Measurements from ENCODE around the gene CHADL.

Gene CHADL

GRCh38 chr22:41247703-41248102 lies 7.0 kb upstream of the CHADL start:
- TF ChIP-seq CTCF (IDR thresholded peaks at IDR 0.05; ENCODE audit: extremely low read depth, missing control alignments), result no peak
- no peak for DNase-seq (ENCODE audit: low spot score)

- DNase-seq (ENCODE audit: low spot score), result no peak
- TF ChIP-seq CTCF (IDR thresholded peaks at IDR 0.05; ENCODE audit: extremely low read depth, missing control alignments), result no peak
These were observed 5.3 kb upstream of the CHADL start for GRCh38 chr22:41245917-41246499.

- DNase-seq (ENCODE audit: low spot score), result no peak
- TF ChIP-seq CTCF (IDR thresholded peaks at IDR 0.05; ENCODE audit: extremely low read depth, missing control alignments), result no peak
These were observed 2.6 kb upstream of the CHADL start for GRCh38 chr22:41243361-41243760.

- no peak for TF ChIP-seq CTCF (IDR thresholded peaks at IDR 0.05; ENCODE audit: extremely low read depth, missing control alignments)
- no peak for DNase-seq (ENCODE audit: low spot score)
These were observed 1.8 kb upstream of the CHADL start for GRCh38 chr22:41242396-41243117.

- no peak for TF ChIP-seq CTCF (IDR thresholded peaks at IDR 0.05; ENCODE audit: extremely low read depth, missing control alignments)
- DNase-seq (ENCODE audit: low spot score), result no peak
These were observed 474 bp upstream of the CHADL start for GRCh38 chr22:41241133-41241676.

- no peak for DNase-seq (ENCODE audit: low spot score)
- TF ChIP-seq CTCF (IDR thresholded peaks at IDR 0.05; ENCODE audit: extremely low read depth, missing control alignments), result no peak
These were observed 1.1 kb downstream of the CHADL start for GRCh38 chr22:41239443-41240128.

All from GM20000 (cell line).